B cell (primary cell): ENCODE measurements around the gene ITGA5.

Source experiments
- EZH2 ChIP-seq: IDR thresholded peaks from 2 replicates; pipeline ENCODE4 v1.6.1; 2012; ENCODE audit warnings: borderline replicate concordance, low read depth, mild to moderate bottlenecking, moderate library complexity, low read length; ENCODE audit not compliant: insufficient read depth, poor library complexity, severe bottlenecking
- TF ChIP-seq, protein P1 (sequence below): fragments of 200-600 bp; IDR thresholded peaks from one replicate; pipeline ENCODE4 v1.8.0; 2022; ENCODE audit warnings: antibody characterized with exemption, mild to moderate bottlenecking

DNA sequence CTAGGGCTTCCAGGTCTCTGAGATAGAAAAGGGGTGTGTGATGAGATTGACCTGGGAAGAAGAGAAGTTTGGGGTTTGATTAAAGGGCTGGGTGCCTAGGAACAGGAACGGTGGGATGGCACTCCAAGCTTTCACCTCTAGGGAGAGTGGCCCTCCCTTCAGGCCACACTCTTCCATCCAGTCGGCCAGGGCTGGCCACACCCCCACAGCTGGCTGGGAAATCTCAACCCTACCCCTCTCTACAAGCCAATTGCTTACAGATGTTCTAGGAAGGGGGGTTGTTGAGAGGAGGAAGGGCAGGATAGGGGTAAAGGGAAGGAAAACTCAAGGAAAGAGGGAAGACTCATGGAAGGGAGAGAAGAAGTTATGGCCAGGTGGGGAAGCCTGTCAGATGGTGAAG is 6.6 kb upstream of the ITGA5 start:
- TF ChIP-seq, protein P1, sequence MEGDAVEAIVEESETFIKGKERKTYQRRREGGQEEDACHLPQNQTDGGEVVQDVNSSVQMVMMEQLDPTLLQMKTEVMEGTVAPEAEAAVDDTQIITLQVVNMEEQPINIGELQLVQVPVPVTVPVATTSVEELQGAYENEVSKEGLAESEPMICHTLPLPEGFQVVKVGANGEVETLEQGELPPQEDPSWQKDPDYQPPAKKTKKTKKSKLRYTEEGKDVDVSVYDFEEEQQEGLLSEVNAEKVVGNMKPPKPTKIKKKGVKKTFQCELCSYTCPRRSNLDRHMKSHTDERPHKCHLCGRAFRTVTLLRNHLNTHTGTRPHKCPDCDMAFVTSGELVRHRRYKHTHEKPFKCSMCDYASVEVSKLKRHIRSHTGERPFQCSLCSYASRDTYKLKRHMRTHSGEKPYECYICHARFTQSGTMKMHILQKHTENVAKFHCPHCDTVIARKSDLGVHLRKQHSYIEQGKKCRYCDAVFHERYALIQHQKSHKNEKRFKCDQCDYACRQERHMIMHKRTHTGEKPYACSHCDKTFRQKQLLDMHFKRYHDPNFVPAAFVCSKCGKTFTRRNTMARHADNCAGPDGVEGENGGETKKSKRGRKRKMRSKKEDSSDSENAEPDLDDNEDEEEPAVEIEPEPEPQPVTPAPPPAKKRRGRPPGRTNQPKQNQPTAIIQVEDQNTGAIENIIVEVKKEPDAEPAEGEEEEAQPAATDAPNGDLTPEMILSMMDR = no peak
- TF ChIP-seq EZH2 = no peak
